Liver (tissue), 2 donors: ENCODE data around the gene CRY1.

Experiments
- JUND ChIP-seq, 2 donors: IDR thresholded peaks; 2 replicates each; pipeline ENCODE4 v1.6.1; 2016; ENCODE audit warnings: antibody characterized with exemption in 2 of 2
- TF ChIP-seq, protein P1 (sequence below): IDR thresholded peaks from 2 replicates; pipeline ENCODE4 v1.6.1; 2016; ENCODE audit warnings: antibody characterized with exemption
- donor health status: healthy.

- no peak for TF ChIP-seq JUND (IDR thresholded peaks at IDR 0.05)
- TF ChIP-seq, protein P1, sequence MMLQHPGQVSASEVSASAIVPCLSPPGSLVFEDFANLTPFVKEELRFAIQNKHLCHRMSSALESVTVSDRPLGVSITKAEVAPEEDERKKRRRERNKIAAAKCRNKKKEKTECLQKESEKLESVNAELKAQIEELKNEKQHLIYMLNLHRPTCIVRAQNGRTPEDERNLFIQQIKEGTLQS, result no peak
Observed at GRCh38 chr12:107102294-107102693, 8.9 kb upstream of the CRY1 start.
